HCT116 (cell line): Measurements from ENCODE around the gene ACOXL. TPM values are rescaled to one million over a fixed set of nuclear protein-coding genes. Genes with fewer than 3 reads are reported as not detected.

Experiments used
- ATAC-seq: fragments of 200-7000 bp; cut with Tn5 transposase; 2 replicates; pipeline ENCODE4 v1.9.1; 2020; ENCODE audit warnings: mild to moderate bottlenecking, moderate library complexity
- BruUV-seq: library from RNA; stranded (reverse); fragments of 400-500 nt; replicated peaks from 2 replicates; lab custom pipeline; 2021; lab: Mats Ljungman, UMichigan
- CTCF ChIA-PET: fragments of 300-600 bp; sonication (Branson Sonifier 250); formaldehyde crosslinking; loops from one replicate; lab custom pipeline; 2021; ENCODE audit warnings: antibody characterized with exemption; lab: Charles Lee
- POLR2A ChIA-PET: fragments of 300-600, 350-600 bp; sonication (Branson Sonifier 250); formaldehyde crosslinking; loops from one replicate; lab custom pipeline; 2021; ENCODE audit warnings: antibody characterized with exemption; lab: Charles Lee
- RAD21 ChIA-PET, 2 experiments: fragments of 300-600 bp; sonication (Branson Sonifier 250); formaldehyde crosslinking; loops; one replicate each; lab custom pipeline; 2023; ENCODE audit warnings: low total read pairs in 2 of 2; ENCODE audit not compliant: uncharacterized antibody in 2 of 2, unreplicated experiment in 2 of 2, low non-redundant PET in 1 of 2; lab: Charles Lee
- DNase-seq: peaks from one replicate; pipeline ENCODE4 v3.0.0-alpha.2; 2010; ENCODE audit warnings: low read depth, low spot score
- H2AFZ ChIP-seq: fragments of 200-600 bp; shearing (Covaris generic), sonication (generic); 2 replicates; pipeline ENCODE4 v1.6.1; 2017; ENCODE audit warnings: low read depth, mixed run types, mixed read lengths, antibody characterized with exemption, low read length; ENCODE audit not compliant: poor library complexity, severe bottlenecking
- H3K27ac ChIP-seq: 2 replicates; pipeline ENCODE4 v1.5.1; 2012; ENCODE audit warnings: low read depth, low read length
- H3K27me3 ChIP-seq: fragments of 200-600 bp; sonication (generic); 2 replicates; pipeline ENCODE4 v1.6.1; 2016; ENCODE audit warnings: mixed run types, low read length, mixed read lengths; ENCODE audit not compliant: insufficient read depth
- H3K36me3 ChIP-seq, 2 experiments: fragments of 200-500 bp in 1 of 2; fragments of 200-600 bp in 1 of 2; sonication (Bioruptor generic) in 1 of 2; sonication (generic) in 1 of 2; 2 replicates each; pipeline versions ENCODE4 v1.5.1 to v1.6.1; 2014 to 2016; ENCODE audit warnings: low read length in 2 of 2, inconsistent platforms in 1 of 2, mixed read lengths in 1 of 2, mixed run types in 1 of 2; ENCODE audit not compliant: insufficient read depth in 2 of 2, control insufficient read depth in 1 of 2
- H3K4me1 ChIP-seq, 2 experiments: fragments of 200-600 bp in 1 of 2; sonication (generic) in 1 of 2; 2 replicates each; pipeline versions ENCODE4 v1.5.1 to v1.6.1; 2012 to 2017; ENCODE audit warnings: low read length in 2 of 2, inconsistent platforms in 1 of 2, mild to moderate bottlenecking in 1 of 2, mixed read lengths in 1 of 2, mixed run types in 1 of 2, moderate library complexity in 1 of 2; ENCODE audit not compliant: insufficient read depth in 2 of 2, control insufficient read depth in 1 of 2
- H3K4me2 ChIP-seq: fragments of 200-600 bp; sonication (generic); 2 replicates; pipeline ENCODE4 v1.6.1; 2017; ENCODE audit warnings: mixed run types, low read length, mixed read lengths
- H3K4me3 ChIP-seq, 2 experiments: fragments of 200-600 bp in 1 of 2; sonication (generic) in 1 of 2; replicated peaks in 1 of 2; 2 replicates each; pipeline ENCODE4 v1.5.1; 2011 to 2016; ENCODE audit warnings: low read length in 2 of 2, control low read depth in 1 of 2, low read depth in 1 of 2, mild to moderate bottlenecking in 1 of 2, mixed read lengths in 1 of 2, mixed run types in 1 of 2
- H3K79me2 ChIP-seq: fragments of 200-600 bp; sonication (generic); 2 replicates; pipeline ENCODE4 v1.6.1; 2017; ENCODE audit warnings: mild to moderate bottlenecking, mixed run types, low read length, moderate library complexity, mixed read lengths; ENCODE audit not compliant: insufficient read depth
- H3K9ac ChIP-seq: fragments of 200-600 bp; sonication (generic); 2 replicates; pipeline ENCODE4 v1.6.1; 2016; ENCODE audit warnings: low read length, mixed read lengths
- H3K9me2 ChIP-seq: fragments of 200-600 bp; sonication (generic), shearing (Covaris generic); 2 replicates; pipeline ENCODE4 v1.6.1; 2017; ENCODE audit warnings: mixed run types, mild to moderate bottlenecking, moderate library complexity; ENCODE audit not compliant: insufficient read depth
- H3K9me3 ChIP-seq, 2 experiments: fragments of 200-500 bp in 1 of 2; fragments of 200-600 bp in 1 of 2; sonication (Bioruptor generic) in 1 of 2; sonication (generic) in 1 of 2; 2 replicates each; pipeline ENCODE4 v1.6.1; 2014 to 2017; ENCODE audit warnings: low read length in 2 of 2, mixed read lengths in 2 of 2, inconsistent platforms in 1 of 2, low read depth in 1 of 2, mild to moderate bottlenecking in 1 of 2, mixed run types in 1 of 2, moderate library complexity in 1 of 2; ENCODE audit not compliant: control insufficient read depth in 1 of 2, insufficient read depth in 1 of 2
- H4K20me1 ChIP-seq: fragments of 200-600 bp; sonication (generic), shearing (Covaris generic); 2 replicates; pipeline ENCODE4 v1.6.1; 2017; ENCODE audit warnings: mixed run types, mild to moderate bottlenecking, moderate library complexity; ENCODE audit not compliant: insufficient read depth
- CBX3 ChIP-seq: IDR thresholded peaks from 2 replicates; pipeline ENCODE4 v1.6.1; 2012; ENCODE audit warnings: low read depth
- EGR1 ChIP-seq: IDR thresholded peaks from 2 replicates; pipeline ENCODE4 v1.6.1; 2012; ENCODE audit warnings: low read depth
- FOSL1 ChIP-seq: IDR thresholded peaks from 2 replicates; pipeline ENCODE4 v1.6.1; 2012; ENCODE audit warnings: low read depth
- POLR2A ChIP-seq: IDR thresholded peaks from 2 replicates; pipeline ENCODE4 v1.7.0; 2011; ENCODE audit warnings: borderline replicate concordance; ENCODE audit not compliant: insufficient read depth, insufficient read length; ENCODE audit errors: extremely low read depth
- POLR2AphosphoS5 ChIP-seq: IDR thresholded peaks from 2 replicates; pipeline ENCODE4 v1.6.1; 2011; ENCODE audit warnings: mild to moderate bottlenecking, low read depth, low read length, moderate library complexity
- RAD21 ChIP-seq: IDR thresholded peaks from 2 replicates; pipeline ENCODE4 v1.6.1; 2012; ENCODE audit warnings: low read depth, mild to moderate bottlenecking
- REST ChIP-seq: IDR thresholded peaks from 2 replicates; pipeline ENCODE4 v1.6.1; 2012; ENCODE audit warnings: low read depth
- SP1 ChIP-seq: IDR thresholded peaks from 2 replicates; pipeline ENCODE4 v1.6.1; 2012; ENCODE audit warnings: low read depth
- YY1 ChIP-seq: IDR thresholded peaks from 2 replicates; pipeline ENCODE4 v1.6.1; 2011; ENCODE audit warnings: low read length, low read depth, moderate library complexity, mild to moderate bottlenecking; ENCODE audit not compliant: insufficient replicate concordance; ENCODE audit errors: extremely low read depth
- ZFX ChIP-seq: fragments of 450-650 bp; IDR thresholded peaks from 2 replicates; pipeline ENCODE4 v1.6.1; 2017
- intact Hi-C: fragments of 100-400 bp; cut with micrococcal nuclease; formaldehyde crosslinking; loops from 2 replicates; pipeline ENCODE4 v1.10.0; 2022
- total RNA-seq: library from RNA; stranded (reverse); gene quantifications from one replicate; pipeline ENCODE4 v1.2.1, GENCODE V29; 2021; ENCODE audit not compliant: unreplicated experiment
- TF ChIP-seq, protein P1 (sequence below), 3 experiments: fragments of 200-600 bp in 1 of 3; sonication (generic) in 1 of 3; IDR thresholded peaks in 2 of 3; conservative IDR thresholded peaks in 1 of 3; 2 replicates each; pipeline ENCODE4 v1.5.1; 2012 to 2017; ENCODE audit warnings: low read depth in 2 of 3, low read length in 2 of 3, antibody characterized with exemption in 1 of 3, borderline replicate concordance in 1 of 3, control low read depth in 1 of 3, mild to moderate bottlenecking in 1 of 3, mixed read lengths in 1 of 3, mixed run types in 1 of 3, moderate library complexity in 1 of 3; ENCODE audit not compliant: insufficient read depth in 1 of 3
- TF ChIP-seq, protein P2 (sequence below): IDR thresholded peaks from 2 replicates; pipeline ENCODE4 v1.6.1; 2011; ENCODE audit warnings: mild to moderate bottlenecking, low read length, moderate library complexity; ENCODE audit not compliant: insufficient replicate concordance; ENCODE audit errors: extremely low read depth

The ACOXL gene
- total RNA-seq, 1 experiment from 2014 or later, result 5.5 TPM

- Histone ChIP-seq H3K4me3 (no peak overlapping the region), H3K4me2 (no peak overlapping the region), H3K36me3 (no peaks in the 10 kb centered on the region), H3K9me3 (no peaks in the 10 kb centered on the region), H3K4me1 (peaks cover 0 to 5% of the 10 kb centered on the region in 2 experiments; a peak in 1 of 4 replicates), H2AFZ (no peak overlapping the region), H3K9me2 (no peaks in the 10 kb centered on the region), H3K79me2 (no peaks in the 10 kb centered on the region), H3K9ac (no peak overlapping the region), H3K27ac (no peak overlapping the region), H4K20me1 (no peaks in the 10 kb centered on the region), H3K27me3 (no peaks in the 10 kb centered on the region)
- CTCF ChIA-PET, result interaction anchor here (1.3 kb wide), 1 partner anchor 13 kb away, joined by 5 read pairs; no protein-coding TSS in a partner anchor
- no TSS peak for BruUV-seq
- intact Hi-C loops, result no loop called here
- DNase-seq (no peak), ATAC-seq (no peak)
- POLR2A ChIA-PET, result no interaction called here
- RAD21 ChIA-PET, result no interaction called here
- no peak for TF ChIP-seq FOSL1
- TF ChIP-seq, protein P1, sequence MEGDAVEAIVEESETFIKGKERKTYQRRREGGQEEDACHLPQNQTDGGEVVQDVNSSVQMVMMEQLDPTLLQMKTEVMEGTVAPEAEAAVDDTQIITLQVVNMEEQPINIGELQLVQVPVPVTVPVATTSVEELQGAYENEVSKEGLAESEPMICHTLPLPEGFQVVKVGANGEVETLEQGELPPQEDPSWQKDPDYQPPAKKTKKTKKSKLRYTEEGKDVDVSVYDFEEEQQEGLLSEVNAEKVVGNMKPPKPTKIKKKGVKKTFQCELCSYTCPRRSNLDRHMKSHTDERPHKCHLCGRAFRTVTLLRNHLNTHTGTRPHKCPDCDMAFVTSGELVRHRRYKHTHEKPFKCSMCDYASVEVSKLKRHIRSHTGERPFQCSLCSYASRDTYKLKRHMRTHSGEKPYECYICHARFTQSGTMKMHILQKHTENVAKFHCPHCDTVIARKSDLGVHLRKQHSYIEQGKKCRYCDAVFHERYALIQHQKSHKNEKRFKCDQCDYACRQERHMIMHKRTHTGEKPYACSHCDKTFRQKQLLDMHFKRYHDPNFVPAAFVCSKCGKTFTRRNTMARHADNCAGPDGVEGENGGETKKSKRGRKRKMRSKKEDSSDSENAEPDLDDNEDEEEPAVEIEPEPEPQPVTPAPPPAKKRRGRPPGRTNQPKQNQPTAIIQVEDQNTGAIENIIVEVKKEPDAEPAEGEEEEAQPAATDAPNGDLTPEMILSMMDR (IDR thresholded peaks at IDR 0.05 in 2 of 3, conservative IDR thresholded peaks at IDR 0.05 in 1 of 3; ENCODE audit: borderline replicate concordance in 1 of 3, insufficient read depth in 1 of 3, low read depth in 2 of 3, low read length in 2 of 3), result no peak
- no peak for TF ChIP-seq EGR1
- TF ChIP-seq REST, result no peak
- TF ChIP-seq CBX3, result no peak
- TF ChIP-seq POLR2AphosphoS5, result no peak
- TF ChIP-seq, protein P2, sequence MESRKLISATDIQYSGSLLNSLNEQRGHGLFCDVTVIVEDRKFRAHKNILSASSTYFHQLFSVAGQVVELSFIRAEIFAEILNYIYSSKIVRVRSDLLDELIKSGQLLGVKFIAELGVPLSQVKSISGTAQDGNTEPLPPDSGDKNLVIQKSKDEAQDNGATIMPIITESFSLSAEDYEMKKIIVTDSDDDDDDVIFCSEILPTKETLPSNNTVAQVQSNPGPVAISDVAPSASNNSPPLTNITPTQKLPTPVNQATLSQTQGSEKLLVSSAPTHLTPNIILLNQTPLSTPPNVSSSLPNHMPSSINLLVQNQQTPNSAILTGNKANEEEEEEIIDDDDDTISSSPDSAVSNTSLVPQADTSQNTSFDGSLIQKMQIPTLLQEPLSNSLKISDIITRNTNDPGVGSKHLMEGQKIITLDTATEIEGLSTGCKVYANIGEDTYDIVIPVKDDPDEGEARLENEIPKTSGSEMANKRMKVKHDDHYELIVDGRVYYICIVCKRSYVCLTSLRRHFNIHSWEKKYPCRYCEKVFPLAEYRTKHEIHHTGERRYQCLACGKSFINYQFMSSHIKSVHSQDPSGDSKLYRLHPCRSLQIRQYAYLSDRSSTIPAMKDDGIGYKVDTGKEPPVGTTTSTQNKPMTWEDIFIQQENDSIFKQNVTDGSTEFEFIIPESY, result no peak
- no peak for TF ChIP-seq YY1
- no peak for TF ChIP-seq ZFX
- TF ChIP-seq POLR2A, result no peak
- TF ChIP-seq RAD21, result no peak
- TF ChIP-seq SP1, result no peak
These were observed 36.2 kb downstream of the ACOXL start for GRCh38 chr2:110768591-110768990.
